Limb (tissue), 2 donors: ENCODE measurements around the gene PCGF3.
"Not testable (repeated sequence)": the region's sequence is repeated elsewhere in the genome, so short reads cannot be mapped to it uniquely, and the experiment has no call there.

Experiments used
- DNase-seq, 2 donors: peaks; one replicate each; pipeline ENCODE4 v3.0.0-alpha.2; 2016; ENCODE audit errors: extremely low spot score in 2 of 2

PCGF3 gene

DNA sequence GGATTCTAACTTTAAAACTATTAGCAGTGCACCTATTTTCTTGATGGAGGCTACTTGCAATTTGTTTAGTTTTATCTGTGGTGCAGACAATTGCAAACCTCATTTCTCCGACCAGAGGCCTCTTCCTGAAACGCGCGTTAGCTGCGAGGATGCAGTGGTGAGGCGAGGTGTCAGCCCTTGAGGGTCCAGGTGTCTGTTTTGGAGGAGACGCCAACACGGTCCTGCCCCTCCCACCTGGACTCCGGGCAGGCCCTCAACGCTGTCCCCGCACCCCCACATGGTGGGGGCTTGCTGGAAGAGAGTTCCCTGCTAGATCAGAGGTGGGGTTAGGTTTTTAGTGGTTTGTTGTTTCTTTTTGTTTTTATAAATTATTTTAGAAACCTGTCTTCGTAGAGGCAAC is 34.4 kb downstream of the PCGF3 start:
- no peak for DNase-seq

DNA sequence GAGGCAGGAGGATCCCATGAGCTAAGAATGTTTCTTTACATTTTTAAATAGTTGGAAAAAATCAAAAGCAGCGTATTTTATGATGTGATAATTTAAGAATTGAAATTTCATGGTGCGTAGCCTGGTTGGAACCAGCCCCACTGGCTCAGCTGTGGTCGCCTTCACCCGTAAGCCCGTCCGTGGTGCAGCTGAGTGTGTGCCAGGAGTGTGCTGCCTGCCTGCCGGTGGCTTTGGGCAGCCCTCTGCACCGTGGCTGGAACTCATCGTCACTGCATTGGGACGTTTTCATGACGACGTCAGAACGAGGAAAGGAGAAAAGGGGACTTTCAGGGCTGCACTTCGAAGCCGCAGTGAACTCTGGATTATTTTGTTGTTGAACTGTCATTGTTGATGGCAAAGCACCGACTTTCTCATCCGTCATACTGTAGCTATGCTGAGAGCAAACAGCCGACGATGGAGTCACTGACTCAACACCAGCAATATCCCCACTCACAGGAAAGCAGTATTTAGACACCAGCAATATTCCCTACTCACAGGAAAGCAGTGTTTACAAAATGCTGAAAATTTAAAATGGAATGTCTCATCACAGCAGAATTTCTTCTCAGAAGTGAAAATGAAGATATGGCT is 35.1 kb downstream of the PCGF3 start:
- no peak for DNase-seq

DNA sequence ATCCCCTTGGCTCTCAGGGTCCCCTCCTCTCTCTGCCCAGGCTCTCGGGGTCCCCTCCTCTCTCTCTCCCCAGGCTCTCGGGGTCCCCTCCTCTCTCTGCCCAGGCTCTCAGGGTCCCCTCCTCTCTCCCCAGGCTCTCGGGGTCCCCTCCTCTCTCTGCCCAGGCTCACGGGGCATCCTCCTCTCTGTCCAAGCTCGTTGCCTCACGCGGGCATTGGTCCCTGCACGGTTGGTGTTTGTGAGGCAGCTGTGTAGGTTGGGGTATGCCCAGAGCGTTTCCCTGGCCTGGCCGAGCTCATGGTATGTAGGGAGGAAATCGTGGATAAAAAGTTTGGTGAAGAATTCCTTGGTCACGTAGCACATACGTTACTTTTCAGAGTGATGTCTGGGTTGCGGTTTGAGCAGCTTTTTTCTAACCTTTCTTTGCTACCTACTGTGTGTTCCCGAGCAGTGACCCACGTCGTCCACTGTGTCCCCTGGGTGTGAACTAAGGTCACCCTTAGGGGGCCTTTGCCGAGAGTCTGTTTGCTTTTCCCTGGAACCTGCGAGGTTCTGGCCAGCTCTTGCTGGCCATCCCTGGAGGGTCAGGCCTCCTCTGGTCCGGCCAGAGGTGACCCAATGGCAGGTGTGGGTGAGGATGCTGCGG is 36.6 kb downstream of the PCGF3 start:
- DNase-seq, result no peak

DNA sequence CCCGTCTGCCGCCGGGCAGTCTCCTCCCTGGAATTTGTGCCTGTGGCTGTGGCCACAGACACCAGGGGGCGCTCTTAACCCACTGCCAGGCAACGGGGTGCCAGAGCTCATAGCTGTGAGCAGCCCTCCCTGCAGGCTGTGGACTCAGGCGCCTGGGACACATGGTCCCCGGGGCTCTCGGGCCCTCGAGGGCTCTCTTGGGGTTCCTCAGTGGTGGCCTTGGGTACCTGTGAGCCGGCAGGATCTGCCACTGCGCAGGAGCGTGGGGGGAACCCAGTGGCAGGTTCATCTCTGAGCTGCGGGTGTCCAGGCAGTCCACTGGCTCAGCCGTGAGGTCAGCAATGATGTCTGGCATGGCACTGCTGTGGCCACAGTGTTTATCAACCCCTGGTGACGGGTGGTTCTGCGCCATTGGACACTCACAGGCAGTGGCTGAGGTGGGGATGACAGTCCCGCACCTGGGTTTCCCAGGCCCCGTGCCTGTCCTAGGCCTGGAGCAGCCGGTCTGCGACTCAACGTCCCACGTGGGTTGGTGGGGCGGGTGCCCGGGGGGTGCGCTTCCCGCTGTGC is 37.2 kb downstream of the PCGF3 start:
- DNase-seq, result peak; percentile 18 to 70

DNA sequence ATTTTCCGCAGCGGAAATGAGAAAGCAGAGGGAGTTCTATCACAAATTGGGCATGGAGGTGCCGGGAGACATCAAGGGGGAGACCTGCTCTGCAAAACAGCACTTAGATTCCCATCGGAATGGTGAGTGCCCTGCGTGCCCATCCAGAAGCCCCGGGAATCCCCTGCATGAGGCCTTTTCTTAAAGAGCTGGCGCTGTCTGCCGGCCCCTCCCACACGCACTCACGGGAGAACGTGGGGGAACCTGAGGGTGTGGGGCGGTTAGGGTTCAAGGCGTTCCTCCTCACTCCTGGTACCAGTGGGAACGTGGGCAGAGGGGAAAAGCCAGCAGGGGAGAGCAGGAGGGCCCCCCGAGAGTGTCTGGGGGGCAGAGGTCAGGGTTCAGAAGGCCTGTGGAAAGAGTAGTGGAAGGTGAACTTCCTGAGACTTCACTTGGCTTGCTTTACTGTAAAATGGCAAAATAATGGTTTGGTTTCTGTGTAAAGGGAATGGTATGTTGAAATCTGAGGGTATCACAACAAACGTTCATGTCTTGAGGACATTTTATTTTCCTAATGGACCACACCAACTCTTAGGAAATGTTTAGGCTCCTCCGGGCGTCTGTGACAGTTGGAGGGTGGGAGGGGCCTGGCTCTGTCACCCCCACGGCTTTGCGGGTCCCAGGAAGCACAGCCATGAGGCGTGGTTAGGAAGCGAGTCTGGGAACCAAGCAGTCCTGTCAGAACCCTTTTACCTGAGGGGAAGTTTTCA is 38.0 kb downstream of the PCGF3 start:
- DNase-seq, result no peak

DNA sequence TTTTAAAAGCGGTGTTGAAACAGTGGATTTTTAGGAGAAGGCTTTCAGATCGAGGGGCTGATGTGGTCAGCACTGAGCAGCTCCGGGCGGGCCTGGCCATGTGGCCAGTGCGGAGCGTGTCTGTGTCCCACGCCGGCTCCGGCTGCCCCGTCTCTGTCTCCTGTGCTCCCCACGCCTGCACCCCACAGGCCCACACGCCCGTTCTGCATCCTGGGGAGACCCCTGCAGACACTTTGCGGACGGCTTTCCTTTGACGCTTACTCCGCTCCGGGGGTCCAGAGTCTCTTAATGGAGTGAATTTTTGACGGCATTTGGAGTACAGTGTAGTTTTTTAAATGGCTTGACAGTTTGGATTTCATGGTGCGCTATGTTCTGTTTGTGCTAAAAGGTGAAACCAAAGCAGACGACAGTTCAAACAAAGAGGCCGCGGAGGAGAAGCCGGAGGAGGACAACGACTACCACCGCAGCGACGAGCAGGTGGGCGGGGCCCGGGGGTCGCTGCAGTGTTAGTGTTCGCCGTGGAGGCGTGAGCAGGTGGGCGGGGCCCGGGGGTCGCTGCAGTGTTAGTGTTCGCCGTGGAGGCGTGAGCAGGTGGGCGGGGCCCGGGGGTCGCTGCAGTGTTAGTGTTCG is 38.7 kb downstream of the PCGF3 start:
- DNase-seq, result no peak

DNA sequence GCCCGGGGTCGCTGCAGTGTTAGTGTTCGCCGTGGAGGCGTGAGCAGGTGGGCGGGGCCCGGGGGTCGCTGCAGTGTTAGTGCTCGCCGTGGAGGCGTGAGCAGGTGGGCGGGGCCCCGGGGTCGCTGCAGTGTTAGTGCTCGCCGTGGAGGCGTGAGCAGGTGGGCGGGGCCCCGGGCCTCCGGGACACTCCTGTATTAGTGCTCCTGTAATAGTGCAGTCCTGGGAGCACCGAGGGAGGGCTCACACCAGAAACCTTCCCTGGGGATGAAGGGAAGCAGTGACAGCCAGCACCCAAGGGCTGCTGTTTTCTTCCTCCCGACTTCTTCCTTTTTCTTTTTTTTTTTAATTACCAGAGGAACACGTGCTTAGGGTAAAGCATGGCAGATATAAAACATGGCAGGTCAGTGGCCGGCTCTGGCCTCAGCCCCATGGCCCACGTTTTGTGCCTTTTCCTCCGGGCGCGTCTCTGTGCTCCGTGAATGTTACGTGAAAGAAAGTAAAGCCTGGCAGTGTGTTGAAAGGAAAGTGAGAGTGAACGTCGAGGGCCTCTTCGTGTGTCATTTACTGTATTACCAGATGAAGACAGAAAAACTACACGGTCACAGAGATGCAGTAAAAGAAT is 42.0 kb downstream of the PCGF3 start:
- DNase-seq, result no peak

DNA sequence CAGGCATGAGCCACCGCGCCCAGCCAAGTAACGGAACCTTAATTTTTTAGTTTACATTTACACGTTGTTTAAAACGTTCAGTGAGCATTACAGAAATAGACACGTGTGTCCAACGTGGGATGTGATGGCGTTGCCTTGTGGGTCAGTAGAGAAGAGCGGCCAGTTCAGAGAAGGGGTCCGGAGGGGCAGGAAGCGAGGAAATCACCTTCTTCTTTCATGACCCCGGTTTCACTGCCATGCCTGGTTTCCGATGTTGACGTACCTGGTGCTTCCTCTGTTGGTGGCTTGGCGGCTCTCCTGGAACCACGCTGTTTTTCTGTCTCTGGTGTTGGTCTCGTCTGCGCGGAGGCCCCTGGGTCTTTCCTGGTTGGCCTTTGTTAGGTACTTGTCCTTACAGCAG is 42.8 kb downstream of the PCGF3 start:
- DNase-seq, result no peak

DNA sequence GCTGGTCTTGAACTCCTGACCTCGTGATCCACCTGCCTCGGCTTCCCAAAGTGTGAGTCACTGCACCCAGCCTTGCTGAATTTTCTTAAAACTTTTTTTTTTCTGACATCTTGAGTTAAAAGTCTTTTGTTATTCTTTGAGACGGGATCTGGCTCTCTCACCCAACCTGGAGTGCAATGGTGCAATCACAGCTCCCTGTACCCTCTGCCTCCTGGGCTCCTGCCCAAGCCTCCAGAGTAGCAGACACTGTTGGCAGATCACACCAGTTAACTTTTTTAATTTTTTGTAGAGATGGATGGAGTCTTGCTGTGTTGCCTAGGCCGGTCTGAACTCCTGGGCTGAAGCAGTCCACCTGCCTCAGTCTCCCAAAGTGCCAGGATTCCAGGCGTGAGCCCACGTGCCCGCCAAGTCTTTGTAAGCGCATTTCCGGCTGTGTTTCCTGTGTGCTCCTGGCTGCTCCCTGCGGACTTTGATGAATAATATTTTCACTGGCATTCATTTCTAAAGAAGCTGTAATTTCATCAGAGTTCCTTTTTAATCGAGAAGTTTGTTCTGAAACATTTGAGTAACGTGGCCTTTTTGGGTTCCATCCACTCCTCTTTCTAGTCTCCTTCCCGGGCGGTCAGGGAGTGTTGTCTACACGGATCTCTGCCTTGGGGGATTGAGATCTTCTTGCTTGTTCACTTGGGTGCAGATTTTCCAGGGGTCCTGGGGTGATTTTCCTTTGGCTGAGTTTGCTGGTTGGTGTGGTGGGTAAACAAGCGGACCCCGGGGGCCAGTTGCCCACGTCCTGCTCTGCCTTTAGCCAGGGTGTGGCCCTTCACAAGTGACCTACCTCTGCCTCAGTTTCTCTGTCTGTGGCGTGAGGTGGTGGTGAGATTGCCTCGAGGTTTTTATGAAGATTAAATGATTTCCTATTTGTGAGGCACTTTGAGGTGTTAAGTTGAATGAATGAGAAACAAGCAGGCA is 44.4 kb downstream of the PCGF3 start:
- no peak for DNase-seq

DNA sequence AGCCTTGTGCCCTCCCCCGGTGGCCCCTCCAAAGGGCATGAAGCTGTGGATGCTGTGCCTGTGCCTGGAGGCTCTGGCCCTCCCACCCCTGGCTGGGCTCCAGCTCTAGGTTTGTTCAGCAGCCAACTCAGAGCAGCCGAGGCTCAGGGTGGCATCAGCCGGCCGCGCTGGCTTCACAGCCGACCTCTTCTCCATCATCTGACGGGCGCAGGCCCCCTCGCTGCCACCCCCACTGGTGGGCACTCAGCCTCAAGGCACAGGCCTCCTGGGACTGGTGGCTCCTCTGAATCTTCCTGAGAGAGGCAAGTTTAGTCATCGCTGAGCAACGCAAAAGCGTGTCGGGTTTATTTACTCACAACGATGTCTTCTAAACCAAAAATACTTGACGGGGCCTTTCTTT is 46.0 kb downstream of the PCGF3 start:
- peak in 1 of 2 donors; percentile 54 for DNase-seq

DNA sequence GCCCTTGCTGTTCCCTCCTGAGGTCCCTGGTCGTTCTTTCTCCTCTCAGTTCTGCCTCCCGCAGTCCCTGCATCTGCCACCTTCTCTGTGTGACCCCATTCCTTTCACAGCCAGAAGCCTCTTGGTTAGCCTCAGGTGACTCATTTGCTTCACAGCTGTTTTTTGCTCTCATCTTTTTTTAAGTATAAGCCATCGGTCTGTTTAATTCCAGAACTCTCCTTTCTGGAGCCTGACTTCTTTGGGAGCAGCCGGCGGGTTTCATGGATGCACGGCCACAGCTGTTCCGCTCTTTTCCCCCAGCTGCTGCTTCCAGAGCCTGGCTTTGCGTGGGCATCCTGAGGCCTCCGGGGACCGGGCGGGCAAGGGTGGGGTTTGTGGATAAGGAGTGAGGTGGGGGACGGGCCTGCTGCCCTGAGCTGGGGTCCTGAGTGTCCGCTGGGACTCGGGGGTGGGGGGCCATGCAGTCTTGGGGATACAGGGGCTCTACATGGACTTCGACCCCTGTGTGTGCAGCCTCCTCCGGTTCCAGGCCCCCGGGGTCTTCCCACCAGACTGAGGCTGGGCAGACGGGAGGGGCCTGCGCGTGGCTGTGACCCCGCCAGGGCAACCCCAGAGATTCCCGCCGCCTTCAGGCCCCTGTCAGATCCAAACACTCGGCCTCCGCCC is 46.7 kb downstream of the PCGF3 start:
- DNase-seq, result peak; percentile 18 to 56

DNA sequence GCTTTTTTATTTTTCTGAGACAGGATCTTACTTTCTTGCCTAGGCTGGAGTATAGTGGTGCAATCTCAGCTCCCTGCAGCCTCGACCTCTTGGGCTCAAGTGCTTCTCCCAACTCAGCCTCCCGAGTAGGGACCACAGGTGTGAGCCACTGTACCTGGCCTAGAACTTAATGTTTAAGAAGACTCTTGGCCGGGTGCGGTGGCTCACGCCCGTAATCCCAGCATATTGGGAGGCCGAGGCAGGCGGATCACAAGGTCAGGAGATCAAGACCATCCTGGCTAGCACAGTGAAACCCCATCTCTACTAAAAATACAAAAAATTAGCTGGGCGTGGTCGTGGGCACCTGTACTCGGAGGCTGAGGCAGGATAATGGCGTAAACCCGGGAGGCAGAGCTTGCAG is 47.6 kb downstream of the PCGF3 start:
- not testable (repeated sequence) for DNase-seq

DNA sequence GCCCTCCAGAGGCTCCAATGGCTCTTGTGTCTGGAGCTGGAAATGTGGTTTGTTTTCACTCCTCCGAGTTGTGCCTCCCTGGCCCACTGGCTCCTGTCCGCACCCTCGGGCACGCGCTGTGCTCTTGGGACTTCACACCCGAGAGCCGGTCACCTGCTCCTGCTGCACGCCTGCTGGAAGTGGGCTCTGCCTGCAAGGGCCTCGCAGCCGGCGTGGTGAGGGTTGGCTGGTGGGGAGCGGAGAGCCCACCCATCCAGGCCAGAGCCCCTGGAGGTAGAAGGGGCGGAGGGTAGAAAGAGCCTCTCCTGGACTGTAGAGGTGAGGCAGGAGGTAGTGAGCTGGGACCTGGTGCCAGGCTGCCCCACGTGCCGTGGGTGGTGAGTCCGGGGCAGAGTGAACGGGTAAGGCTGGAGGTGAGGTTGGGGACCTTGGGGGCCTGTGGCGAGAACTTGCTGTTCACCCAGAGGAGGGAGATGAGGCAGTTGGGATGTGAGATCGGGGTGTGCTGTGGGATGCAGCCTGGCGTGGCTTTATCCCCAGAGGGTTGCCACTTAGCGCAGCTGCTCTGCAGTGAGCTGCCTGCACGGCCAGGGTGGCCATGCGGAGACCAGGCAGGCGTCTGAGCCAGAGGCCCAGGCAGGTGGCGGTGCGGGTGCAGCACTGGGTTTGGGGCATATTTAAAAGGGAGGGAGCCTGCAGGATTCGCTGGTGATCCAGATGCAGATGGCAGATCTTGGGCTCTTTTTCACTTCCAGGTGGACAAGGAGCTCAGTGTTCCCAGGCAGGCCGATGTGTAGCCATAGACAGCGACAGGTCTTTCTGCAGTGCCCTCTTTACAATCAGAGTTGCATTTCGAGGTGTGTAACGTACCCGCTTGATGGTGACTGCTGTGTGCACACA is 48.8 kb downstream of the PCGF3 start:
- DNase-seq, result no peak

DNA sequence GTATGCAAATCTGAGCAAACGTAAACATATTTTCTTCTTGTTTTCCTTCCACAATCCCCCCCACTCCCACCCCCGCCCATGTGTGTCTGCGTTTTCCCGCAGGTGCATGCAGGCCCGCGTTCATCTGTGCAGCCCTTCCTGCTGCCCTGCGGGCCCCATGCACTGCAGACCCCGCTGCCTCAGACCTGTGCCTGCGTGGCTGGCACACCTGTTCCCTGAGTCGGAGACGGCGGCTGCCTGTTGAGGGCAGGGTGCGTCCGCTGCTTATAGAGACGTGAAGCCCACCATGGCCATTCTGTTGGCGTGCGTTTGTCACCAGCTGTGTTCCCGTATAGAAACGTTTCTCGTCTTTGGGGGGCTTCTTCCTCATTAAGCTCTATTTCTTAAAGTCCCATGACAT is 51.5 kb downstream of the PCGF3 start:
- no peak for DNase-seq

DNA sequence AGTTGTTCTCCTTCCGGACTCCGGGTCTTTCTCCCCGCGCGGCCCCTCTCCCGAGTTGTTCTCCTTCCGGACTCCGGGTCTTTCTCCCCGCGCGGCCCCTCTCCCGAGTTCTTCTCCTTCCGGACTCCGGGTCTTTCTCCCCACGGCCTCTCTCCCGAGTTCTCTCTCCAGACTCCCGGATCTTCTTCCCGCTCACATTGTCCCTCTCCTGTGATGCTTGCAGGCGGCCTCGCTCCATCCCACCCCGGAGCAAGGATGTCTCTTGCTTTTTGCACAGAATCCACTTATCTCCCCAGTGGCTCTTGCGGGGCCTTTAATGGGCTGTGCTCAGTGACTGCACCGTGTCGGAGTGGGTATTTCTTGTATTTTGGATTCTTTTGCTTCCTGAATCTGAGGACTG is 54.2 kb downstream of the PCGF3 start:
- DNase-seq, result not testable (repeated sequence)

DNA sequence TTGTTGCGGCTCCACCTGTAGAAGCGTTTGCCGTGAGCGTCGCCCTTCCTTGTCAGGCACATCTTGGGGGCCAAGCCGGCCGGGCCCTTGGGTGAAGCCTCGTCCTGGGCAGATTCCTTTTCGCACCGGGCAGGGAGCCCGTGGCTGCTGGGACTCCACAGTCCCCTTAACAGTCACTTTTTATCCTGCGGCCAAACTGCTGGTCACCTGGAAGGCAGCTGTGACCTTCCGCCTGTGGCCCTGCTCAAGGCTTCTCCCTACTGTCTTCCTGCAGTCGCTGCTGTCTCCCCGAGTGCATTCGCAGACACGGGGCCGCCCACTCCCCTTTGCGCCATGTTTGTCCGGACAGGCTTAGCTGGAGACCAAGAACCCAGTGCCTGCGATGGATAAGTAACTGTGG is 55.0 kb downstream of the PCGF3 start:
- no peak for DNase-seq

DNA sequence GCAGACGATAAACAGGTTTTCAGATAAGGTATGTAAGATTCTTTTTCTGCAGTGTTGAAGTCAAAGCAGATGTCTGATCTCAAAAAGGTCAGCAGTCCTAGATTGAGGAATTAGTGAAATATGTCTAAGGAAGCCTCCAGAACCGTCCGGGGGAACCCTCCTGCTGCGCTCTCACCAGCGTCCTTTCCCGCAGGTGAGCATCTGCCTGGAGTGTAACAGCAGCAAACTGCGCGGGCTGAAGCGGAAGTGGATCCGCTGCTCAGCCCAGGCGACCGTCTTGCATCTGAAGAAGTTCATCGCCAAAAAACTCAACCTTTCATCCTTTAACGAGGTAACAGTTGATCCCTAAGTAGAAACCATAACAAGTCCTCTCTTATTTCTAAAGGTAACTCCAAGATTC is 55.5 kb downstream of the PCGF3 start:
- DNase-seq, result no peak

DNA sequence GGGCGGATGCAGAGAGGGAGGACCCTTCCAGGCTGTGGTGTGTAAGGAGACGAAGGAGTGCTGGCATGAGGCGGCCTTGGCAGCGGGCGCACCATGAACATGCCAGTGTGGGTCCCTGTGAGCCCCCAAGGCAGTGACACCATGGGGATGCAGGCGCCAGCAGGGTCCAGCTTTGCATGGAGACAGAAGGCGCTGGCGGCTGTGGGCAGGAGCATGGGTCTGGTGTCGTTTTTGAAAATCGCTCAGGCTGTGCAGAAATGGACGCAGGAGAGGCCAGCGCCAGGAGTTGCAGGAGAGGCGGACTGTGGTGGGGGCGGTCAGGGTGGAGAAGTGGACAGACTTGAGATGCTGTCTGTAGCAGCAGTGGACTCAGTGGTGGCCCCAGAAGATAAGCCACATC is 56.1 kb downstream of the PCGF3 start:
- DNase-seq, result no peak
